Calu3 (cell line): Measurements from ENCODE around the gene MTMR6. TPM values are rescaled to one million over a fixed set of nuclear protein-coding genes. Genes with fewer than 3 reads are reported as not detected.

ENCODE experiments used
- BruUV-seq: library from RNA; stranded (reverse); fragments of 400-500 nt; replicated peaks from 2 replicates; lab custom pipeline; 2021; lab: Mats Ljungman, UMichigan
- CTCF ChIA-PET: fragments of 300-600 bp; sonication (Branson Sonifier 250); formaldehyde crosslinking; loops from one replicate; lab custom pipeline; 2022; ENCODE audit warnings: antibody characterized with exemption; lab: Charles Lee
- DNase-seq: peaks from one replicate; pipeline ENCODE4 v3.0.0; 2022
- H3K27ac Mint-ChIP-seq: one replicate; pipeline ENCODE4 v1.8.0; 2022; ENCODE audit warnings: mixed read lengths; ENCODE audit not compliant: unreplicated experiment
- H3K27me3 Mint-ChIP-seq: one replicate; pipeline ENCODE4 v1.8.0; 2022; ENCODE audit warnings: mixed read lengths; ENCODE audit not compliant: unreplicated experiment
- H3K36me3 Mint-ChIP-seq: one replicate; pipeline ENCODE4 v1.8.0; 2022; ENCODE audit warnings: mild to moderate bottlenecking, moderate library complexity, mixed read lengths; ENCODE audit not compliant: insufficient read depth, unreplicated experiment
- H3K4me1 Mint-ChIP-seq: one replicate; pipeline ENCODE4 v1.8.0; 2022; ENCODE audit warnings: mild to moderate bottlenecking, low read depth, mixed read lengths; ENCODE audit not compliant: unreplicated experiment
- H3K4me3 Mint-ChIP-seq: one replicate; pipeline ENCODE4 v1.8.0; 2022; ENCODE audit warnings: mild to moderate bottlenecking, low read depth, moderate library complexity, mixed read lengths; ENCODE audit not compliant: unreplicated experiment
- H3K9me3 Mint-ChIP-seq: one replicate; pipeline ENCODE4 v1.8.0; 2022; ENCODE audit warnings: low read depth, mixed read lengths; ENCODE audit not compliant: unreplicated experiment
- CTCF ChIP-seq: fragments of 200-600 bp; IDR thresholded peaks from one replicate; pipeline ENCODE4 v1.8.0; 2022; ENCODE audit warnings: antibody characterized with exemption; ENCODE audit not compliant: unreplicated experiment
- intact Hi-C: fragments of 100-400 bp; cut with micrococcal nuclease; formaldehyde crosslinking; loops from one replicate; pipeline ENCODE4 v1.10.0; 2022; ENCODE audit not compliant: unreplicated experiment
- total RNA-seq: library from RNA; stranded (reverse); gene quantifications from 2 replicates; pipeline ENCODE4 v1.2.3, GENCODE V29; 2022

Gene MTMR6
- total RNA-seq, 1 experiment from 2014 or later = 7.1 TPM

- no peaks in the 10 kb centered on the region for H3K4me1 Mint-ChIP-seq
- BruUV-seq = TSS peak; percentile 60
- H3K27ac Mint-ChIP-seq = peak overlapping the region; percentile 30
- H3K36me3 Mint-ChIP-seq = peaks cover 17% of the 10 kb centered on the region
- H3K9me3 Mint-ChIP-seq = no peaks in the 10 kb centered on the region
- DNase-seq = no peak
- peak overlapping the region; percentile 73 for H3K4me3 Mint-ChIP-seq
- CTCF ChIA-PET = no interaction called here
- no peak for TF ChIP-seq CTCF
- peaks cover 3% of the 10 kb centered on the region for H3K27me3 Mint-ChIP-seq
- intact Hi-C loops = no loop called here
Measured at GRCh38 chr13:25302121-25302520, 14.8 kb upstream of the MTMR6 start.

- Mint-ChIP-seq H3K27me3 (peaks cover 9% of the 10 kb centered on the region), H3K27ac (peak within 1 kb of the TSS; percentile 73), H3K9me3 (no peaks in the 10 kb centered on the region), H3K36me3 (peaks cover 17% of the 10 kb centered on the region), H3K4me1 (no peaks in the 10 kb centered on the region), H3K4me3 (peak within 1 kb of the TSS; percentile 73)
- intact Hi-C loops = no loop called here
- no peak for TF ChIP-seq CTCF
- no TSS peak for BruUV-seq
- peak; percentile 88 for DNase-seq
- CTCF ChIA-PET = no interaction called here
Measured at GRCh38 chr13:25301347-25302113, 14.2 kb upstream of the MTMR6 start, which contains the start of gene NUP58. NUP58 (plus strand) TSS chr13:25301625; CDS start chr13:25301774, 149 bp downstream.

- H3K27me3 Mint-ChIP-seq = peaks cover 15% of the 10 kb centered on the region
- TF ChIP-seq CTCF = no peak
- no peaks in the 10 kb centered on the region for H3K9me3 Mint-ChIP-seq
- H3K36me3 Mint-ChIP-seq = peaks cover 17% of the 10 kb centered on the region
- intact Hi-C loops = no loop called here
- H3K27ac Mint-ChIP-seq = peak overlapping the region; percentile 73
- CTCF ChIA-PET = no interaction called here
- no TSS peak for BruUV-seq
- peak; percentile 1 for DNase-seq
- peak overlapping the region; percentile 73 for H3K4me3 Mint-ChIP-seq
- H3K4me1 Mint-ChIP-seq = no peaks in the 10 kb centered on the region
Measured at GRCh38 chr13:25300861-25301346, 13.6 kb upstream of the MTMR6 start.

- intact Hi-C loops = no loop called here
- Mint-ChIP-seq H3K27me3 (peaks cover 23% of the 10 kb centered on the region), H3K9me3 (no peaks in the 10 kb centered on the region), H3K36me3 (no peaks in the 10 kb centered on the region), H3K4me3 (no peak overlapping the region), H3K4me1 (no peaks in the 10 kb centered on the region), H3K27ac (no peak overlapping the region)
- BruUV-seq = no TSS peak
- no peak for TF ChIP-seq CTCF
- CTCF ChIA-PET = no interaction called here
- no peak for DNase-seq
Measured at GRCh38 chr13:25295701-25296100, 8.4 kb upstream of the MTMR6 start.
